NCI-H82 (cell line): ENCODE data around the gene IHH.
A peak's percentile ranks its signal among the peaks of the same experiment; 100 is the strongest.

ENCODE experiments used
- DNase-seq: peaks from one replicate; lab custom pipeline; 2025; lab: John Stamatoyannopoulos, UW

The IHH gene

DNA sequence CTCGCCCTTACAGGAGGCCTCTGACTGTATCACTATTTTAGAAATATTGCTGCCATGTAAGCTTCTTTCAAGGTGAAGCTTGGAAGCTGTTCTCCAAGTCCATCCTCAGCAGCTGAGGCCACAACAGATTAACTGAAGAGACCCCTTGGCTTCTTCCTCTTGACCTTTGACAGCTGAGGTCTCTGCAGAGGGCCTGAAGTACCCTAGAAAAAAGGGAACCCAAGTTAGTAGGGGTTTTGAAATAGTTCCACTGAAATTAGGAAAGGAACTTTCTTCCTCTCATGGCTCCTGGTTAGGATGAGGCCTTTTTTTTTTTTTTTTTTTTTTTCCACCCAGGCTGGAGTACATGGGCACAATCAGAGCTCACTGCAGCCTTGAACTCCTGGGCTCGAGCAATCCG lies 15.5 kb upstream of the IHH start:
- no peak for DNase-seq

DNA sequence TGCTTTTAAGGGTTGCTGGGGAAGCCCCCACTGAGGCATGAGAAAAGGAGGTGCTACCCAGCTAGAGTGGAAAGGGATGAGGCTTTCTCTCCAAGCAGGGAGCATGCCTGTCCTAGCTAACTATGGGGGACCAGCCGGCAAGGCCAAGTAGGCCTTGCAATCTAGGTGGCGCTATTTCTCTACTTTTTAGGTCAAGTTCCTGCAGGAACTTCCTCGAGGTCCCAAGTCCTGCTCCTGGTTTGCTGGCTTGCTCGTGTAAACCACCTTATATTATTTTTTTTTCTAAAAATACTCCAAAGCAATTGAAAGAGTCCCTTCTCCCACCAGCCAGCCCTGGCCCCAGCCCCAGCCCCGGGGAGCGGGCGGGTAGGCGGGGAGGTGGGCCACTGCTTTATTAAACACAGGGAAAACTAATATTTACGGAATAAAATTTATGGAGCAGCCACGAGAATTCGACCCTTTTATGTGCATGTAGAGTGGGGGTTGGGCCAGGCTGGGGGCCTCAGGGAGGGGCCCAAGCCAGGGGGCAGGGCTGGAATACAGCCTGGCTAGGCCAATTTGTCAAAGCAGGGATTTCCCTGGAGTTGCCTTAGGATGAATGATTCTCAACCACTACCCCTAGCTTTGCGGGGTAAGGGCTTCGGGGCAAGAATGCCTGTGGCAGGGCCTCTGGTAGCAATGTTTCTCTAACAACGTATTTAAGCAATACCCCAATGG lies 12.8 kb upstream of the IHH start:
- peak; percentile 89 for DNase-seq

DNA sequence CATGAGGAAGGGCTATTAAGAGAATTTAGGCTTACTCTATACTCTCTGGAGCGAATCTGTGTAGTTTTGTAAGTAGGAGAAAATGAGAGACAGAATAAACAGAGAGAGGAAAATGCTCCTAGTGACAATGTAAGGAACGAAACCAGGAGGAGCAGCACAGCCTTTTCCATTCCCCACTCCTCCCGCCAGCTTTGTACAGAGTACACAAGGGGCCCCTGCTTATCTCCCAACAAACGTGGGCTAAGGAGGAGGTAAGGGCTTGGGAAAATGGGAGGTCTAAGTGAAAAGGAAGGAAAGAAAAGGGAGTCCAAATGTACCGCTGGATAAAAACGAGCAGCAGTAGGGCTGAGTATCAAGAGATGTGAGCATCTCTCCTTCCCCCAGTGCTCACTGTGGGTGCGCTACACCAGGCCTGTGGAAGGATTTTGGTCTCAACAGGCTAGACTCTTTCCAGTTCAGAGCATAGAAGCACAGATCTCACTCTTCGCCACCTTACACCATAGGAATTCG lies 12.1 kb upstream of the IHH start:
- no peak for DNase-seq

DNA sequence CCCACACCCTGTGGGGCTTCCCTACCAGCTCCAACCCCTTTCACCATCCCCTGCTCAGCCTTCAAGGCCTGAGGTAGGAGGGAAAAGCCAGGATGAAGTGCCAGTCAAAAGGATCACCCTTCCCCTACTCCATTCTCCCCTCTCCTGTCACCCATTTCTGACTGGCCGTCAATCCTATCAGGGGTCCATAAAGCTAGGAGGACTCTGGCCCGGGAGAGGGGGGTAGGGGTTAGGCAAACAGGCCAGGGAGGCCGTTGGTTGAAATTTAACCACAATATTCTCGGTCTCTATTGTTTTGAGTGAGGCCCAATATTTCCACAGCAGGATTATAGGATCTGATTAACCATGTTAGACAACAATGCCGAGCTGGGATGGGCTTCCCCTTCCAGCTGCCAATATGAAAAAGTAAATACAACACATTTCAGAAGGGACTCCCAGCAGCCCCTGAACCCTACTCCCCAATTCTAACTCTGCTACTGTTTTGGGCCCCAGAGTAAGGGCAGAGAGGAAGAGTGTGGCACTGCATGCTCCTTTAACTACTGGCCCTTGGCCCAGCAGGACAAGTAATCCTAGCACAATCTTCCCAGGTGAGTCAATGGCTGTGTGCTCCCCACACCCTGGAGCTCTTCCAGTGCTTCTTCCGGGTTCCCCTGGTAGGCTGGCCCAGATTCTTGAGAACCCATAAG lies 10.6 kb upstream of the IHH start:
- DNase-seq, result no peak

DNA sequence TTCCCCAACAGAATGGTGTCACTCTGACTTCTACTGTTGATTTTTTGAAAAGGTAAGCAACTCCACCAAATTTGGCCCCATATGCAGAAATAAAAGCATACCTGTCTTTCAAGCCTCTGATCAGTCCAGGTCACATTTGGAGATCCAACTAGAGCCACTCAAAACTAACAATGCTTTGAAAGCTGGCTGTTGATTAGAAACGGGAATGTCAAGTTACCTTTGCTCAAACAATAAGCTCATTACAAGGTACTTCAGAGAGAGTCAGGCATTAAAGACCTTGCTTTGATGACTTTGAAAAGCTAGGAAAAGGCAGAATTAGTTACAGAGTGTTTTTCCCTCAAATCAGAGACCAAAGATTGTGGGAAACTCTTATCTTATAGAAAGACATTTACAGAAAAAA lies 4.8 kb upstream of the IHH start:
- DNase-seq, result no peak

DNA sequence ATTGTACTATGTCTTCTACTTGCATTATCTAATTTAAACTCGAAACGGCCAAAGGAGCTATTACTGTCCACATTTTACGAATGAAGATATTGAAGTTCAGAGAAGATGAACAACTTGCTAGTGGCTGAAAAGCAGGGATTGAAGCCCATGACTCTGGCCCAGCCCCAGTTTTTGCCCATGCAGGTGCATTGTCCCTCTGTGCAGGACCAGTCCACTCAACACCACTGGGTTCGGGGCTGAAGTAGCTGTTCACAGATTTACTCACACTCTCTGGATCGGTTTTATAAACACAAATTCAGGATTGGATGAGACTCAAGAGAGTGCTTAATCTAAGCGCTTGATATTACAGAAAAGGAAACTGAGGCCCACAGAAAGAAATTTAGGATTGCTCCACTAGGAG lies 1.4 kb upstream of the IHH start:
- no peak for DNase-seq

DNA sequence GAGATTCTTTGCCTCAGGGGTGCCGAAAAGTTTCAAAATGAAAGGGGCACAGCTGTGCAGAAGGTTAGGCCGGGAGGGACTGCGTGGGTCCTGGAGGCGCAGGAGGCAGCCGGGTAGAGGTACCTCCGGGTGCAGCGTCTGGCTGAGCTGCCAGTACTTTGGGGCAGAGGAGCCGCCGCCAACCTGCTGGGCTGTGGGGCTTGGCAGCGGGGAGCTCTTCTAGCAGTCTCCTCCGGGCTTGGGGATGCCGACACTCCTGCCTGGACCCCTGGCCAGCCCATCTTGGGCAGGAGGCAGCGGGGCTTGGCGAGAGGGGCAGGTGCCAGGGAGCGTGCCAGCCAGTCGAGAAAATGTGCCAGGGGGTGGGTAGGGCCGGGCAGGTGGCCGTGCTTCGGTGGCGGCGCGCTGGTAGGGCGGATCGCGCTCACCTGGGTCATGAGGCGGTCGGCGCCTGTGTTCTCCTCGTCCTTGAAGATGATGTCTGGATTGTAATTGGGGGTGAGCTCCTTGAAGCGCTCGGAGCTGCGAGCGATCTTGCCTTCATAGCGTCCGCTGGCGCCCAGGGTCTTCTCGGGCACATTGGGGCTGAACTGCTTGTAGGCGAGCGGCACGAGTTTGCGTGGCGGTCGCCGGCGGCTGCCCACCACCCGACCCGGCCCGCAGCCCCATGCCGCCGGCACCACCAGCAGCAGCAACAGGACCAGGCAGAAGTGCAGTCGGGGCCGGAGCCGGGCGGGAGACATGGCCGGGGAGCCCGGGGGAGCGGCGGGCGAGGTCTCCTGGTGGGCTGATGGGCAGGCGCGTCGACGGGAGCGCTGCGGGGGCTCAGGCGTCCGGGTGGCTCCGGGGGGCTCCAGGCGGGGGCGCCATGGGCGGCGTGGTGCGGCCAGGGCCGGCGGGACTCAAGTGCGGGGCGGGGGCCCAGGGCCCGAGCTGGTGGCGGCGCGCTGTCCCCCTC lies 717 bp downstream of the IHH start:
- no peak for DNase-seq

DNA sequence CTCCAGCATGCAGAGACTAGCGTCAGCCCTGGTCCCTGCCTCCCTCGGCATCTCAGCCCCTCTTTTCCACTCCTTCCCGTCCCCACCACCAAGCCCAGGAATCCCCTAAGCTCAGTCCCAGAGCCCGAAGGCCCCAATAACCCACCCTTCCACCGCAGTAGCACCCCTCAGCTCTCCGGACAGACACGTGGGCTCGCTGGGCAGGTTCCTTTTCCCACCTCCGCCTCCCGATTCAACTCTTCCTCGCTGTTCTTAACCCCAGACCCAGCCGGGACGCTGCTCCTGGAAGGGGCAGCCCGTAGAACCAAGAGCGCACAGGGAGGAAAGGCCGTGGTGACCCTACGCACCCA lies 1.4 kb downstream of the IHH start:
- no peak for DNase-seq

DNA sequence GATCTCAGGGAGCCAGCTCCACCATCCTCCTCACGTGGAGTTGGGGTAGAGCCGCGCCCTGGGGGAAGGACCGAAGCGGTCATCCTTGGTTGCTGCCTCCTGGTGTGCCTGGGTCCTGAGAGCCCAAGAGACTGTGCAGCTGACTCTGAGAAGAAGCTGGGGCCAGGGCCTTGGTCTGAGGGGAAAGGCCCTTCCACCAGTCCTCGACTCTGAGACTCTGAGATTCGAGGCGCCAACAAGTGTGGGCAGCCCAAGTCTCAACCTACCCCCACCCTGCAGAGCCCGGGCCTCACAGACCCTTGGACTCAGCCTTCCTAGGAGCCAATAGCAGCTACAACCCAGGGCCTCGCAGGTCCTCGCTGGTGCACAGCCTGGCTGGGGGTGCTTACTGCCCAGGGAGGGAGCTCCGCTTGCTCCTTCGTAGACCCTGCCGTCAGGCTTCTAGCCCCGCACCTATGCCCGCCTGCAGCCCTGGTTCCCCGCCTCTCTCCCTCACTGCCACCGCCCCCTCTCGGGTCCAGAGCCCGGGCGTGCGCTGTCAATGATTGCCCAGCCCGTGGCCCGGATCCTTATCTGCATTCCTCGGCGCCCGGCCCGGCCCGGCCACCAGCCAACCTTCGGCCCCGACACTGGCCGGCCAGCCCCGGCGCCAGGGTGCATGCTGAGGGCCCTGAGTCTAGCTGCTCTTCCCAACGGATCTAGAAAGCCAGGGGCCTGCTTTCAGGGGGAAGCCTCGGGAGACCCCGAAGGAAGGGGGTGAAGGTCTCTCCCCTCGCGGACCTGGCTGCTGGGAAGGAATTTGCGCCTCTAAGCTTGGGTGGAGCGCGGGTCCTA lies 2.0 kb downstream of the IHH start:
- no peak for DNase-seq

DNA sequence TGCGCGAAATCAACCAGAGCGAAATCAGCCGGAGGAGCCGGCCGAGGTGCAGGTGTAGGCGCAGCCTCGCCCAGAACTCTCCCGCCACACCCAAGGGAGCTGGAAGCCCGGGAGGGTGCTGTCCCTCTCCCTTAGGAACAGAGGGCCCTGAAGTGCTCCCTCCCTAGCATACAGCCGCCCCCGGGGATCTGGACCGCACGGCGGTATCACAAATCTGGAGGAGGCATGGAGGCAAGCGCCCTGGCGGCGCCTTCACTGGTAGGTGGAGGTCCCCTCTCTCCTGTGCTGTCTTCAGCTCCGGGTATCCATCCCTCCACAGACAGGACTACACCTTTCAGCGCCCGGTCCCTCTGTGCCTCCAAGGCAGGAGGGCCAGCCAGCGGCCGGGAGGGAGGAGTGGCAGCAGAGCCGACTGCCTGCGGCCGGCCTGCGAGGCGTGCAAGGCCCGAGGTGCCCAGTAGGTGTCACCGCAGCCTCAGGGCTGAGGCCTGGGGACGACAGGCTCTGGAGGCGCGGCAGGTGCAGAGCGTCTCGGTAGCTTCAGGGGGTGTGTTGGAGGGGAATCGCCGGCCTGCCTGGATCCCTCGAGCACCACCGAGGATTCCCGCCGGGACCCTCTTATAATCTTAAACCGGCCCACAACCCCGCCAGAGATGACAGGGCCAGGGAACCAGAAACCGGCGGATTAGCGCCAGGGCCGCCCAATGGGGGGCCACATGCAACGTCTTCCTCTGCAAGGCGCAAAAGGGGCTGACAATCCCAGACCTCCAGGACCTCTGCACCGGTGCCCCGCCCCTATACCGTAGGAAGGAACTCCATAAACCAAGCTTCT lies 2.8 kb downstream of the IHH start:
- DNase-seq, result peak; percentile 90

DNA sequence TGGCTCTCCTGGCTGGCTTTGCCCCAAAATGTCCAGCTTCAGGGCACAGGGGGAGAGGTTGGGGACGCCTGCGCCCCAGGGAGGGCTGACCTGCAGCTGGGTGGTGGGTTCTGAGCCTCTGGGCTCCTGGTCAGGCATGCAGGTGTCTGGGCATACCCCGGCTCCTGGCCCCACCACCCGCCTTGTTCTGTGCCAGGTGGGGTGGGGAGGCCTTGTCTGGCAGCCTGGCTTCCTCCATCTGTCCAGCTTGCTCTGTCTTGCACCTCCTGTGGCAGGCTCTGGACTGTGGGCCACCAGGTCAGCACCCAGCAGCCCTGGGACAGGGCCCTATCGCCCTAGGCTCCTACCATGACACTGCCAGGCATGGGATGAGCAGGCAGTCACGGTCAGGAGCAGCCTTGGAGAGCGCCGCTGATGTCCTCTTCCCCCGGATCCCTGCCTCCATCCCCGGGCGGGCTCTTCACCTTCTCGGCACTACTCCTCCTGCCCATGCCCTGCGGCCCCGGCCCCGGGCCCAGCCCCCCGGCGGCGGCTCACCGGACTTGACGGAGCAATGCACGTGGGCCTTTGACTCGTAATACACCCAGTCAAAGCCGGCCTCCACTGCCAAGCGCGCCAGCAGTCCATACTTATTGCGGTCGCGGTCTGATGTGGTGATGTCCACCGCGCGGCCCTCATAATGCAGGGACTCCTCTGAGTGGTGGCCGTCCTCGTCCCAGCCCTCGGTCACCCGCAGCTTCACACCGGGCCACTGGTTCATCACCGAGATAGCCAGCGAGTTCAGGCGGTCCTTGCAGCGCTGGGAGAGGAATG lies 3.6 kb downstream of the IHH start:
- DNase-seq, result no peak

DNA sequence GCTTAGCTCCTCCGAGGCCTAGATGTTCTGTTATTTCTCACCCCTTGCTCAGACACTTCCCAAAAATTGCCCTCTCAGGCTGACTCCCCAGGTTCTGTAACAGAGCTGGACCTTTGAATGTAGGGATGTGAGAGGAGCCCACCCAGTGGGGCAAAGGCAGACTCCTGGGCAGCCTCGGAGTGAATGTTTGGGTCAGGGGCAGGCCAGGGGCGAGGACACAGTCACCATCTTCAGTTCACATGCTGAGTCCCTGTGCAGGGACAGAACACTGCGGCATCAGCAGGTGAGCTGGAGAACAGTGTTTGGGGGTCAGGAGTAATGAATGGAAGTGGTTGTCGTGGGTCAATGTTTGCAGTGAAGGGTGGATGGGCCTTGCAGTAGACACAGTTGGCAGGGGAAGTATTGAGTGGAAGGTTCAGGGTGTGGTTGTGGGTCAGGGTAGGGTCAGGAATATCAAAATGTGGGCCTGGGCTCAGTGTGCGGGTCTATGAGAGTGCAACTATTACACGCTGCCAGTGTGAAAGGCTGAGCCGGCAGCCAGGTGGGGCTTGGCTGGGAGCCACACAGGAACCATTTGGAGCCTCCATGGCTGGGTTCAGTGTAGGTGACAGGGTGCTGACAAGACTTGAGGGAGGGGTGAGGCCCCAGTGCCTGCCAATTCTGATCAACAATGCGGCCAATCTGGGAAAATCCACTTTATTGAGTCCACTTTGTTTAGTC lies 4.4 kb downstream of the IHH start:
- no peak for DNase-seq

DNA sequence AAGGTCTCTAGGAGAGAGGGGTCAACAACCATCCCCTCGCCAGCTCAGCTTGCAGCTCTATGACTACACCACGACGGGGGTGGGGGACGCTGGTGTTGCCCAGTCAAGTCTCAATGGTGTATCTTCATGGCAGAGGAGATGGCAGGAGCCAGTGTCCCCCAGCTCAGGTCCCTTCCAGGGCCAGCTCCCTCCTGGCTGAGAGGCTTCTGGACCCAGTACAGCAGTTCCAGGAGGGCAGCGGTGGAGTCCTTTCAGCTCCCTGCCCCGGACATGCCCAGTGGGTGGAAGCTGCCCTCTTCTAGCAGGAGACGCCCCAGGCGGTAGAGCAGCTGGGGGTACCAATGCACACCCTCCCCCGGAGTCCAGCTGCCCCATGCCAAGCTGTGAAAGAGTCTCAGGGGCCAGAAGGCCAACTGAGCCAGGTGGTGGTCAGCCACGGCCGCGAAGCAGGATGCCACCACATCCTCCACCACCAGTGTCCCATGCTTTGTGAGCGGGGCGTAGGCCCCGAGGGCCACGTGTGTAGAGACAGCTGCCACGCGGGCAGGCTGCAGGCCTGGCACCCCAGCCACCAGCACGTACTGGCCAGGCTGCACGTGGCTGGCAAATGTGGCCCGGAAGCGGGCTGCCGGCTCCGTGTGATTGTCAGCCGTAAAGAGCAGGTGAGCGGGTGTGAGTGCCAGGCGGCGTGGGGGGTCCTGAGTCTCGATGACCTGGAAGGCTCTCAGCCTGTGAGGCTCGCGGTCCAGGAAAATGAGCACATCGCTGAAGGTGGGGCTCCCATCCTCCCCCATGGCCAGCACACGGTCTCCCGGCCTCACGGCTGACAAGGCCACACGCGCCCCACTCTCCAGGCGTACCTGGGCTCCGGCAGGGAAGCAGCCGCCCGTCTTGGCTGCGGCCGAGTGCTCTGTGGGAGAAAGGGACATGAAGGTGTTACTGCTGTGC lies 5.5 kb downstream of the IHH start:
- no peak for DNase-seq

DNA sequence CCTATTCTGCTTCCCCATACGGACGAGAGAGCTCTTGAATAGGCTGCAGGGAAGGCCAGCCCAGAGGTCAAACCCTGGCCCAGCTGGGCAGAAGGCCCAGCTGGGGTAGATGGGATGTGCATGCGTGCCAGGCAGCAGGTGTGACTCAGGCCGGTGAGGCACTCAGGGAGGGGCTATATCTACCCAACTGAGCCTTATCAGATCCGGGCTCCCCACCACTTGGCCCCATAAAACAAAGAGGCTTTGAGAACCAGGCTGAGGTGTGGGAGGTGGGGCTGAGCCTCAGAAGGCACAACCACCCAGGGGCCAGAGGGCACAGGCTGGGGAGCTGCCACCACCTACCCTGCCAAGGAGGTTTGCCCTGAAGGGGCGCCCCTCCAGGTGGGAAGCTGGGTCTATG lies 11.4 kb downstream of the IHH start:
- DNase-seq, result no peak

DNA sequence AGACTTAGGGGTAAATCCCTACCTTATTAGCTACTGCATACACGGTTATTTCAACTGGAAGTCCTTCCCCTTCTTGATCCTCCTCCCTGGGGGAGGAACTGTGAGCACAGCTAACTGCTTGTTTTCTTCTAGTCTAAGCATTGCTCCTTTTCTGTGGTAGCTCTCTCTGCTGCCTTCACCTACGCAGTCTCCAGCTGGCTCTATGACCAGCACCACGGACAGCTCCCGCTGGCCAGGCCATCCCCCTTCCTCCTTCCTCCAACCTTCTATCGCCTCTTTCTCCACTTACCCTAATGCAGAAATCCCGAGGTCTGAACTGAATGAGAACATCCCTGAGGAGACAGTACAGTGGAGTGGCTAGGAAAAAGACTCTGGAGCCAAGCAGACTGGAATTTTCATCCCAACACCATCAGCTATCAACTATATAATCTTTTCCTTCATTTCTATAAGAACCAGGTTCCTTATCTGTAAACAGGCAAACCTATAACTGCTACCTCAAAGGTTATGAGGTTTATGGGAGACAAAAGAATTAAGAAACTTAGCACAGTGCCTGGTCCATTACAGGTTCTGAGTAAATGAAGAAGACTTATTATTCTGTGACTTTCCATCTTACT lies 14.7 kb downstream of the IHH start:
- no peak for DNase-seq

DNA sequence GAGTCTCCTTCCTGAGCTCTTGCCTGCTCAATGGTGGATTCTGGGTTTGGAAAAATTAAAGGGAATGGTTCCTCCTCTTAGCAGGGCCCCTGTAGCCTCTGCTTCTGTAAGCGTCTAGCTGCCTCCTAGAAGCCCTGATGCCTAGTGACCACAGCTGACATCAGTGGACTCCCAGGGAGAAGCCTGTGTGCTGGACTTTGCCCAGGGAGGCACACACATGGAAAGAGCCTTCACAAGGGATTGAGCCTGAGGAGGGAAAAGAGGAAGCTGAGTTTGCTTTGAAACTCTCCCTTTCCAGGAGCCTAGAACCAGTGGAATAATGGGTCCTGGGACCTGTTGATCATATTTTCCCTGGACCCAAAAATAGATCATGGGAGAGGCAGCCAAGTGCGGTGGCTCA lies 18.0 kb downstream of the IHH start:
- DNase-seq, result no peak

DNA sequence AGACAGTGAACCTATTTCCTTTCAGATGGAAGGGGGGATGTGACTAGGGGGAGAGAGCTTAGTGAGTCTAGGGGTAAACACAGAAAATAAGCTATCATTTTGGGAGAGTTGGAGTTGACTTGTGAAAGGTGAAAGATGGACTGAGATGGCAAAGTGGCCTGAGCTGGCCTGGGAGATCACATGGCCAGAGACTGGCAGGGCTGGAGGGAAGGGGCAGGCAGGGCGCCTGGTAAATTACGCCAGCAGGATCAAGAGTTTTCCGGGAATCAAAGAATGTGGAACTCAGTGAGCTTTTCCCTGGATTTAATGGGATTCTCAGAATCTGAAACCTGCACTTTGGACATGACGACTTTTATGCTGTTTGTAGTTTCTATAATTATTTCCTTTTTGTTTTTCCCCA lies 18.6 kb downstream of the IHH start:
- DNase-seq, result no peak

DNA sequence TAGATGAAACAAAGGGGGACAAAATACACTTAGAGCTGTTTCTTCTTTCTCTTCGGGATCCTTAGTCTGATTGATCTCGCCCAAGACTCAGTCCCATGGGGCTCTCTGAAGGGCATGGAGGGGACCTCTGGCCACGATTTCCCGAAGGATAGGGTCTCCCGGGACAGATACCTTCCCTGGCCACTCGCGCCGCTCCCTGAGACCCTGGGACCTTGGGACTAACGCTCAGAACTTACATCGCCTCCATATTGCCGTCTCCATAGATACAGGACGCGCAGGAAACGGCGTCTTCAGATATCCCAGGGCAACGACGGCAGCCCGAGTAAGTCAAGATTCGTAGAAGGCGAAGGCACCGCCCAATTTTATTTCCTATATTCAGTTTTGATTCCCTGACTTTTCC lies 19.5 kb downstream of the IHH start, which contains the start of gene CFAP65:
Gene CFAP65 (minus strand): TSS at position 265 of the 400 bp plus-strand sequence. CDS start 2,468 bp downstream, outside the sequence.
- DNase-seq, result peak; percentile 68
